GM12872 (cell line): ENCODE measurements around the gene PARP8.

Experiments
- CTCF ChIP-seq: IDR thresholded peaks from 3 replicates; pipeline ENCODE4 v1.5.1; 2011; ENCODE audit warnings: low read depth, mild to moderate bottlenecking, low read length, moderate library complexity; ENCODE audit not compliant: insufficient read depth

PARP8 gene

GRCh38 chr5:50856401-50857119 is 190.1 kb downstream of the PARP8 start:
- TF ChIP-seq CTCF = no peak

GRCh38 chr5:50863534-50864170 is 197.2 kb downstream of the PARP8 start:
- no peak for TF ChIP-seq CTCF

- TF ChIP-seq CTCF = no peak
Measured at GRCh38 chr5:50864466-50864865, 198.0 kb downstream of the PARP8 start.

GRCh38 chr5:50866415-50866814 is 200.0 kb downstream of the PARP8 start:
- TF ChIP-seq CTCF = no peak

- no peak for TF ChIP-seq CTCF
Measured at GRCh38 chr5:50867140-50867539, 200.7 kb downstream of the PARP8 start.

- TF ChIP-seq CTCF = no peak
Measured at GRCh38 chr5:50873595-50874277, 207.3 kb downstream of the PARP8 start.

- TF ChIP-seq CTCF = no peak
Measured at GRCh38 chr5:50874306-50875001, 208.0 kb downstream of the PARP8 start.
